DOHH2 (cell line): ENCODE measurements around the gene B3GNT9.
A peak's percentile ranks its signal among the peaks of the same experiment; 100 is the strongest.

Experiments used
- EZH2phosphoT487 ChIP-seq: fragments of 200-600 bp; sonication (generic); IDR thresholded peaks from 2 replicates; pipeline ENCODE4 v1.6.1; 2017; ENCODE audit warnings: borderline replicate concordance, mild to moderate bottlenecking, antibody characterized with exemption, low read length, moderate library complexity, mixed read lengths
- TF ChIP-seq, protein P1 (sequence below): fragments of 200-600 bp; sonication (generic); IDR thresholded peaks from one replicate; pipeline ENCODE4 v1.5.1; 2014; ENCODE audit warnings: antibody characterized with exemption, mild to moderate bottlenecking, low read depth, low read length; ENCODE audit not compliant: poor library complexity, severe bottlenecking

DNA sequence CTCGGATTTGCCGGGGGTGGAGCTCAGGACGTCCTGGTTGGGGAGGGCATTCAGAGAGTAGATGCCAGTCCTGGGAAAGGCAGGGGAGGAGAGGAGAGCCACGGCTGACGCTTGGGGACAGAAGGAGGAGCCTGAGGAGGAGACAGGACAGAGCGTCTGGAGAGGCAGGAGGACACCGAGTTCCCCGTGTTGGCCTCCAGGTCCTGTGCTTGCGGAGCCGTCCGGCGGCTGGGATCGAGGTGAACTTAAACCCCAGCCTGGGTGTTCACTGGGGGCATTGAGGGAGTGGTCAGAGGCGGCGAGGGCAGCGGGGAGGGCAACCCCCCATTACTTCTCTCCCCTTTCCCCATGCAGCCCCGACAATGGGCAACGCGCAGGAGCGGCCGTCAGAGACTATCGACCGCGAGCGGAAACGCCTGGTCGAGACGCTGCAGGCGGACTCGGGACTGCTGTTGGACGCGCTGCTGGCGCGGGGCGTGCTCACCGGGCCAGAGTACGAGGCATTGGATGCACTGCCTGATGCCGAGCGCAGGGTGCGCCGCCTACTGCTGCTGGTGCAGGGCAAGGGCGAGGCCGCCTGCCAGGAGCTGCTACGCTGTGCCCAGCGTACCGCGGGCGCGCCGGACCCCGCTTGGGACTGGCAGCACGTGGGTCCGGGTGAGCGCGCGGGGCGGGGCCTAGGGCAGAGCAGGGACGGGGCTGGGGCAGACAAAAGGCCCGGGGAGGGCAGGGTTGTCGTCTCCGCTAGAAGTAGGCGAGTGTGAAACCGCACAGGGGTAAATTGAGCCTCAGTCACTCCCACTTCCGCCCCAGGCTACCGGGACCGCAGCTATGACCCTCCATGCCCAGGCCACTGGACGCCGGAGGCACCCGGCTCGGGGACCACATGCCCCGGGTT lies 23.3 kb upstream of the B3GNT9 start:
- TF ChIP-seq, protein P1, sequence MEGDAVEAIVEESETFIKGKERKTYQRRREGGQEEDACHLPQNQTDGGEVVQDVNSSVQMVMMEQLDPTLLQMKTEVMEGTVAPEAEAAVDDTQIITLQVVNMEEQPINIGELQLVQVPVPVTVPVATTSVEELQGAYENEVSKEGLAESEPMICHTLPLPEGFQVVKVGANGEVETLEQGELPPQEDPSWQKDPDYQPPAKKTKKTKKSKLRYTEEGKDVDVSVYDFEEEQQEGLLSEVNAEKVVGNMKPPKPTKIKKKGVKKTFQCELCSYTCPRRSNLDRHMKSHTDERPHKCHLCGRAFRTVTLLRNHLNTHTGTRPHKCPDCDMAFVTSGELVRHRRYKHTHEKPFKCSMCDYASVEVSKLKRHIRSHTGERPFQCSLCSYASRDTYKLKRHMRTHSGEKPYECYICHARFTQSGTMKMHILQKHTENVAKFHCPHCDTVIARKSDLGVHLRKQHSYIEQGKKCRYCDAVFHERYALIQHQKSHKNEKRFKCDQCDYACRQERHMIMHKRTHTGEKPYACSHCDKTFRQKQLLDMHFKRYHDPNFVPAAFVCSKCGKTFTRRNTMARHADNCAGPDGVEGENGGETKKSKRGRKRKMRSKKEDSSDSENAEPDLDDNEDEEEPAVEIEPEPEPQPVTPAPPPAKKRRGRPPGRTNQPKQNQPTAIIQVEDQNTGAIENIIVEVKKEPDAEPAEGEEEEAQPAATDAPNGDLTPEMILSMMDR = no peak
- TF ChIP-seq EZH2phosphoT487 = peak; percentile 30; the same call in 1 of the 2 replicates
